ENCODE measurements around the gene EZR.

Gene EZR

GRCh38 chr6:158775832-158776231 is 43.3 kb downstream of the EZR start:
- DNase-seq (ENCODE audit: low read depth), result no peak

GRCh38 chr6:158774717-158775449 is 44.3 kb downstream of the EZR start:
- DNase-seq (ENCODE audit: low read depth), result no peak

GRCh38 chr6:158773581-158774449 is 45.4 kb downstream of the EZR start:
- DNase-seq (ENCODE audit: low read depth), result no peak

- no peak for DNase-seq (ENCODE audit: low read depth)
These were observed 46.3 kb downstream of the EZR start for GRCh38 chr6:158772851-158773371.

GRCh38 chr6:158772172-158772571 is 47.0 kb downstream of the EZR start:
- no peak for DNase-seq (ENCODE audit: low read depth)

- no peak for DNase-seq (ENCODE audit: low read depth)
These were observed 47.6 kb downstream of the EZR start for GRCh38 chr6:158771399-158772152.

- no peak for DNase-seq (ENCODE audit: low read depth)
These were observed 48.4 kb downstream of the EZR start for GRCh38 chr6:158770533-158771330.

GRCh38 chr6:158769771-158770432 is 49.3 kb downstream of the EZR start:
- DNase-seq (ENCODE audit: low read depth), result no peak

- no peak for DNase-seq (ENCODE audit: low read depth)
These were observed 49.9 kb downstream of the EZR start for GRCh38 chr6:158769234-158769770.

- no peak for DNase-seq (ENCODE audit: low read depth)
These were observed 50.7 kb downstream of the EZR start for GRCh38 chr6:158768436-158768835.

GRCh38 chr6:158767709-158768108 is 51.5 kb downstream of the EZR start:
- DNase-seq (ENCODE audit: low read depth), result no peak

GRCh38 chr6:158766621-158767455 is 52.3 kb downstream of the EZR start:
- no peak for DNase-seq (ENCODE audit: low read depth)

- DNase-seq (ENCODE audit: low read depth), result no peak
These were observed 53.6 kb downstream of the EZR start for GRCh38 chr6:158765499-158766068.

- DNase-seq (ENCODE audit: low read depth), result no peak
These were observed 54.2 kb downstream of the EZR start for GRCh38 chr6:158764926-158765325.

- DNase-seq (ENCODE audit: low read depth), result no peak
These were observed 54.9 kb downstream of the EZR start for GRCh38 chr6:158764183-158764849.

GRCh38 chr6:158763434-158764182 is 55.6 kb downstream of the EZR start:
- DNase-seq (ENCODE audit: low read depth), result no peak

GRCh38 chr6:158762787-158763433 is 56.3 kb downstream of the EZR start:
- no peak for DNase-seq (ENCODE audit: low read depth)

- no peak for DNase-seq (ENCODE audit: low read depth)
These were observed 57.4 kb downstream of the EZR start for GRCh38 chr6:158761746-158762145.

All from activated T-helper 9 cell treated with anti-CD3 and anti-CD28 coated beads, Interleukin-2, amount 50 U/mL, for 16 hours (primary cell).